ENCODE data around the gene RIC8B. TPM values are rescaled to one million over a fixed set of nuclear protein-coding genes. Genes with fewer than 3 reads are reported as not detected.
A peak's percentile ranks its signal among the peaks of the same experiment; 100 is the strongest.

RIC8B gene
- total RNA-seq, 1 experiment from 2014 or later: 29.0 TPM

DNA sequence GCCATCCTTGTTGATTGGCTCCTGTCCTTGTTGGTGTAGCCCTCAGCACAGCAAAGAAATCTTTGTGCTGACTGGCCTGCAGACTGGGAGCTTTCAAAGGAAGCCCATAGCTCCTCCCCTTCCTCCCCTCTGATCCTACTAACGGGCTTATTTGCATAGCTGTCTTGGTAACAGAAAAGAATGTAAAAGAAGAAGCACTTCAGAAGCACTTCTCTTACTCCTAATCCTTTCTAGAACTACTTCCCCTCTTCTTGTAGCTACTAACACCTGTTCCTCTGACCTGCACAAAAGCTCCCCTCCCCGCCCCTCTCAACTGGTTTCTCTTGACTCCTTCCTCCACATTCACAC is 14.3 kb upstream of the RIC8B start:
- H3K18ac ChIP-seq (ENCODE audit: insufficient read length, low read depth, low read length): peak overlapping the region; percentile 4
- H2AFZ ChIP-seq (ENCODE audit: low read length): peak overlapping the region; percentile 3
- no peaks in the 10 kb centered on the region for H3K27me3 ChIP-seq (ENCODE audit: insufficient read depth, low read length)
- no peaks in the 10 kb centered on the region for H3K79me2 ChIP-seq (ENCODE audit: insufficient read depth, low read length)
- Mint-ChIP-seq H3K9me3 (no peaks in the 10 kb centered on the region; a peak in 1 of 5 replicates), H3K4me1 (peaks cover 43 to 52% of the 10 kb centered on the region in 2 experiments), H3K27me3 (ENCODE audit: low read depth) (no peaks in the 10 kb centered on the region), H3K27ac (peak overlapping the region; percentile 79 to 97 (median 96); a peak in 6 of 7 replicates), H3K4me3 (peak overlapping the region; percentile 16 to 65), H3K36me3 (ENCODE audit: insufficient read depth in 1 of 3, low read depth in 3 of 3) (no peaks in the 10 kb centered on the region; a peak in 1 of 7 replicates)
- no peak overlapping the region for H2BK20ac ChIP-seq (ENCODE audit: low read depth, low read length, poor library complexity, severe bottlenecking)
- no peak overlapping the region for H3T11ph ChIP-seq (ENCODE audit: low read length)
- H3K4me2 ChIP-seq (ENCODE audit: insufficient read depth, insufficient read length, low read length): peak overlapping the region; percentile 18
- no peak overlapping the region for H2AK5ac ChIP-seq (ENCODE audit: insufficient read length, low read length)
- no peak overlapping the region for H3K23ac ChIP-seq (ENCODE audit: insufficient read length, low read depth, low read length)
- no peak overlapping the region for H4K5ac ChIP-seq (ENCODE audit: insufficient read length, low read depth, low read length)
- H3K9me3 ChIP-seq (ENCODE audit: control insufficient read depth, low read depth, low read length): no peaks in the 10 kb centered on the region
- no peak overlapping the region for H3K4ac ChIP-seq (ENCODE audit: low read depth, low read length)
- no peak overlapping the region for H2BK5ac ChIP-seq (ENCODE audit: insufficient read length, low read length)
- H3K14ac ChIP-seq (ENCODE audit: insufficient read depth, low read length): no peak overlapping the region
- H3K9ac ChIP-seq (ENCODE audit: extremely low read depth, insufficient read length, low read length): no peak overlapping the region
- no peaks in the 10 kb centered on the region for H4K20me1 ChIP-seq (ENCODE audit: control insufficient read depth, insufficient read depth, insufficient read length)
- H2BK12ac ChIP-seq (ENCODE audit: insufficient read length, low read depth, low read length): no peak overlapping the region
- TF ChIP-seq, protein P1, sequence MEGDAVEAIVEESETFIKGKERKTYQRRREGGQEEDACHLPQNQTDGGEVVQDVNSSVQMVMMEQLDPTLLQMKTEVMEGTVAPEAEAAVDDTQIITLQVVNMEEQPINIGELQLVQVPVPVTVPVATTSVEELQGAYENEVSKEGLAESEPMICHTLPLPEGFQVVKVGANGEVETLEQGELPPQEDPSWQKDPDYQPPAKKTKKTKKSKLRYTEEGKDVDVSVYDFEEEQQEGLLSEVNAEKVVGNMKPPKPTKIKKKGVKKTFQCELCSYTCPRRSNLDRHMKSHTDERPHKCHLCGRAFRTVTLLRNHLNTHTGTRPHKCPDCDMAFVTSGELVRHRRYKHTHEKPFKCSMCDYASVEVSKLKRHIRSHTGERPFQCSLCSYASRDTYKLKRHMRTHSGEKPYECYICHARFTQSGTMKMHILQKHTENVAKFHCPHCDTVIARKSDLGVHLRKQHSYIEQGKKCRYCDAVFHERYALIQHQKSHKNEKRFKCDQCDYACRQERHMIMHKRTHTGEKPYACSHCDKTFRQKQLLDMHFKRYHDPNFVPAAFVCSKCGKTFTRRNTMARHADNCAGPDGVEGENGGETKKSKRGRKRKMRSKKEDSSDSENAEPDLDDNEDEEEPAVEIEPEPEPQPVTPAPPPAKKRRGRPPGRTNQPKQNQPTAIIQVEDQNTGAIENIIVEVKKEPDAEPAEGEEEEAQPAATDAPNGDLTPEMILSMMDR (conservative IDR thresholded peaks at IDR 0.05): no peak
- no peak overlapping the region for H3K56ac ChIP-seq (ENCODE audit: insufficient read length, low read depth, low read length)
- DNase-seq: peak; percentile 84
- H2BK15ac ChIP-seq (ENCODE audit: low read depth, low read length): no peak overlapping the region
- no CpG with 5 or more reads among the region's 2 CpGs for WGBS (ENCODE audit: extremely low coverage, insufficient read length, low lambda C conversion rate)
- no peak overlapping the region for H2BK120ac ChIP-seq (ENCODE audit: low read depth, low read length, poor library complexity, severe bottlenecking)
- peak overlapping the region; percentile 19 for H3K27ac ChIP-seq (ENCODE audit: insufficient read length, low read depth, low read length)
- H3K23me2 ChIP-seq (ENCODE audit: insufficient read length, low read depth, low read length, poor library complexity, severe bottlenecking): no peaks in the 10 kb centered on the region
- peaks cover 8% of the 10 kb centered on the region; the same call in 1 of the 2 replicates for H3K4me1 ChIP-seq (ENCODE audit: insufficient read depth, low read length)
- H4K8ac ChIP-seq (replicated peaks; ENCODE audit: insufficient read length, low read depth, low read length): no peak overlapping the region
- no peaks in the 10 kb centered on the region for H3K79me1 ChIP-seq (ENCODE audit: insufficient read depth, low read depth, low read length, poor library complexity, severe bottlenecking)
- H4K91ac ChIP-seq (ENCODE audit: insufficient read length, low read depth, low read length): no peak overlapping the region

All from H9 (cell line).